Activated T-helper 1 cell treated with anti-CD3 and anti-CD28 coated beads, Interleukin-2, amount 50 U/mL, for 16 hours (primary cell): ENCODE measurements around the gene HSPB1.
"Not testable (repeated sequence)": the region's sequence is repeated elsewhere in the genome, so short reads cannot be mapped to it uniquely, and the experiment has no call there.

ENCODE experiments used
- DNase-seq, 2 donors: peaks; one replicate each; pipeline ENCODE4 v3.0.0-alpha.2; 2020; ENCODE audit warnings: low read depth in 1 of 2, low spot score in 1 of 2

The HSPB1 gene

DNA sequence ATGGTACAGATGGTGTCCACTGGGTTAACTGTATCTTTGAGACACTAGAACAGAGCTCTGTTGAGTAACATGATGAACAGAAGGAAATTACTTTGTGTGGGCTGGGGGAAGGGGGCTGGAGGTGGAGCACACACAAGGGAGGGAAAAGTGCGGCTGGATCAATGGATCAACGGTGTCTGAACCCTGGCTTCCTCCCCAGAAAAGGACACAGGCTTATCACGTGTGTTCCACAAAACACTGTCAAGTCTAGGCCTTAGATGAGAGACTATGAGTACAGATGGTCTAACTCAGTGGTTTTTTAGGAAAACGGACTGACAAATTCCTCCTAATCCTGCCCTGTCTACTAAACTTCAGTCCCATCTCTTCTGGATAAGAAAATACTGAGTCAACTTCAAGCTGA, 27.8 kb downstream of the HSPB1 start:
- DNase-seq, result no peak

DNA sequence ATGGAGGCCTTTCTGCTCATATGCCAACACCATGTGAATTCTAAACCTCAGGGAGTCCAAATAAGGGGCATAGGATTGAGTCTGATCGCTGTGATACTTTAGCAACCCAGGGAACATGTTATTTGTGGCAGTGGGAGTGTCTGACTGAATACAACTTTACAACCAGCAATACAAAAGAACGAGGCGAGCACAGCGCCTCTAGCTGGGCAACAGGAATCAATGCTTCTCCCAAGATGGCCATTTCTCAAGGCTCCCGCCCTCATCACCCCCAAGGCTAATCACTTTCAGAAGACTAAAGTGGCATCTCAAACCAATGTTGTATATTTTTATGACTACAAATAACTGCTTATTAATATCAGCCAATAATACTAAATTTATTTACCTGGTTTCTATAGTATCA, 28.2 kb downstream of the HSPB1 start:
- DNase-seq, result no peak

DNA sequence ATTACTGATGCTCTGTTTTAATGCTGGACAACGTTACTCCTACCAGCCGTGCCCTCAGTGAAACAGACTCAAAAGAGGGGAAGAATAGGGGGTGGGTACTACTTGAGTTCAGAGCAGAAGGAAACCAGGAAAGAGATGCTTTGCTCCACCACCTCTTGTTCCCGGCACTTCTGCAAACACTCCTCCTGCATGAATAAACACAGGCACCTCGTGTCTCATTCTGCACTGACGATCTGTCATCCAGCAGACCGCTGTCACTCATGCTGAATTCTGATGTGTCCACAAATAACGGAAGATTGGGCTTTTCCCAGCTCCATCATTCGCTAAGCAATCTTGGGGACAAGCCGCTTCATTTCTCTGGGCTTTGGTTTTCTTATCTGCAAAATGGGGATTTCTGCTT, 29.6 kb downstream of the HSPB1 start:
- no peak for DNase-seq

DNA sequence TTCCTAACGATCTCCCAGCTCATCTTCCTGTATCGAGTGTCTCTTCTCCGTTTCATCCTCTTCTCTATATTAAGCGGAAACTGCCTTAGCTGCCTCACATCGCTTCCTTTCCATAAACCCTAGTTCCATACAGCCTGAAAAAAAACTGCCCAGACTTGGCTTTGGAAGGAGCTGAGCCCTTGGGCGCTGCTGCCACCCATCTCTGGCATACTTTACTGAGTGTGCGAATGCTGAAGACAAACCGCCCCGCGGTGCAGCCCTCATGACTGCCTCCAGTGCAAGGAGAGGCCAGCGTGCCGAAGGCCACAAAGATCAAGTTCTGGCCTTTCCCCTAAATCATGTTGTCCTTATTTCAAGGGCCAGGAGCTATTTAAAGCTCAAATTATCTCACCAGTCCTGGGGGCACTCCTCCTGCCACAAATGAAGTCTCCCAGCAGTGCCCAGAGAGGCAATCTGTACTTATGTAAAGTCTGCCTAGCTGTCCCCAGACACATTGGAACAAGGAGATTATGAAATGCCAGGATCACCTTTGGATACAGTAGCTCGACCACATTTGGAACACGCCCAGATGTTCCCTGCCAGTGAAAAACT, 31.1 kb downstream of the HSPB1 start:
- DNase-seq, result no peak

DNA sequence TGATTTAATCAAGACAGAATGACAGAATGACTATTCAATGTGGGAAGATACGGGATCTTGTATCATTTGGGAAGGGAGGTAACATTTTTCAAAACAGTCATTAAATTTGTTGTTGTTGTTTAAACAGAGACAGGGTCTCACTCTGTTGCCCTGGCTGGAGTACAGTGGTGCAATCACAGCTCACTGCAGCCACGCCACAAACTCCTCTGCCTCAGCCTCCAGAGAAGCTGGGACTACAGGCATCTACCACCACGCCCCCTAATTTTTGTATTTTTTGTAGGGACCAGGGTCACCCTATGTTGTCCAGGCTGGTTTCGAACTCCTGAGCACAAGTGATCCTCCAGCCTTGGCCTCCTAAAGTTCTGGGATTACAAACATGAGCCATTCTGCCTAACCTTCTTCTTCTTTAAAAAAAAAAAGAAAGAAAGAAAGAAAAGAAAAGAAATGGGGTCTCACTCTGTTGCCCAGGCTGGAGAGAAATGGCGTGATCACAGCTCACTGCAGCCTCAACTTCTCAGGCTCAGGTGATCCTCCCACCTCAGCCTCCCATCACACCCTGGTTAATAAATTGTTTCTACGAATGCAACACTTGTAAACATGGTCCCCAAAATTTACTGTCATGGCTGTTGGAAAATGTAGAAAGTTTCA, 32.0 kb downstream of the HSPB1 start:
- DNase-seq, result no peak

DNA sequence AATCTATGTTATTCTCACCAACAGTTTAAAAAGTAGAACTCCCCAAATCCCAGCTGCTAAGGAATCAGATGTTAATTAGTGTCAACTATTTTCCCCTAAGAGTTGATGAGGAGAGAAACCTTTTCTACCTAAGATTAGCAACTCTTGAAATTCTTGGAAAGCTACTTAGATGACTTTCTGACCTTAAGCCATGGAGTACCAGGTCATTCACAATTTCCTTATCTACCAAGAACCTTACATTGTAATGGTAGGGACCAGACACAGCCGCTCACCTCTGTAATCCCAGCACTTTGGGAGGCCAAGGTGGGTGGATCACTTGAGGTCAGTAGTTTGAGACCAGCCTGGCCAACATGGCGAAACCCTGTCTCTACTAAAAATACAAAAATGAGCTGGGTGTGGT, 32.9 kb downstream of the HSPB1 start:
- not testable (repeated sequence) for DNase-seq

DNA sequence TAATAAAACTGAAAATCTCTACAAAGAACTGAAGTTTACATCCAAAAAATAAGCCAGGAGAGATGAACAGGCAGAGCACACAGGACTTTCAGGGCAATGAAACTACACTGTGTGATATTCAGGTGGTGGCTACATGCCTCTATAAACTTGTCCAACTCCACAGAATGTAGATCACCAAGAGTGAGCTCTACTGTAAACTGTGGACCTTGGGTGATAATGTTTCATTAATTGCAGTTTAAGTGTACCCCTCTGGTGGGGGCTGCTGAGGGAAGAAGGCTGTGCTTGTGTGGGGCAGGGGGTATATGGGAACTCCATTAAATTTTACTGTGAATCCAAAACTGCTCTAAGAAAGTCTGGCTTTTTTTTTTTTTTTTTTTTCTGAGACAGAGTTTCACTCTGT, 33.6 kb downstream of the HSPB1 start:
- no peak for DNase-seq

DNA sequence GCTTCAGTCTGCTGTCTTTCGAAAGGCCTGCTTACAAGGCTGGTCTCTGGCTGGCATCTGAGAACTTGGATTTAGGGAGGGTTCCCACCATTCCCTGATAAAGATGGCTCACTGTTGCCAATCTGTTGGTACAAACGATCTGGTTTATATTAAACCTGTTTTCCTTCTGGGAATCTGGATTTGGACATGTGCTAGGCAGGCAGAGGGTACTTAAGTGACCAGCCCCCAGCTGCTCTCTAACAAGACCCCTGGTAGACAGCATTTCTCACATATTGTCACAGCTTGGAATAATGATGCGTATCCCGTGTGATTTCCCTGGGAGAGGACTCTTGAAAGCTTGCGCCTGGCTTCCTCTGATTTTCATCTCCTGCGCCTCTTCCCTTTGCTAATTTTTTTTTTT, 34.7 kb downstream of the HSPB1 start:
- no peak for DNase-seq

DNA sequence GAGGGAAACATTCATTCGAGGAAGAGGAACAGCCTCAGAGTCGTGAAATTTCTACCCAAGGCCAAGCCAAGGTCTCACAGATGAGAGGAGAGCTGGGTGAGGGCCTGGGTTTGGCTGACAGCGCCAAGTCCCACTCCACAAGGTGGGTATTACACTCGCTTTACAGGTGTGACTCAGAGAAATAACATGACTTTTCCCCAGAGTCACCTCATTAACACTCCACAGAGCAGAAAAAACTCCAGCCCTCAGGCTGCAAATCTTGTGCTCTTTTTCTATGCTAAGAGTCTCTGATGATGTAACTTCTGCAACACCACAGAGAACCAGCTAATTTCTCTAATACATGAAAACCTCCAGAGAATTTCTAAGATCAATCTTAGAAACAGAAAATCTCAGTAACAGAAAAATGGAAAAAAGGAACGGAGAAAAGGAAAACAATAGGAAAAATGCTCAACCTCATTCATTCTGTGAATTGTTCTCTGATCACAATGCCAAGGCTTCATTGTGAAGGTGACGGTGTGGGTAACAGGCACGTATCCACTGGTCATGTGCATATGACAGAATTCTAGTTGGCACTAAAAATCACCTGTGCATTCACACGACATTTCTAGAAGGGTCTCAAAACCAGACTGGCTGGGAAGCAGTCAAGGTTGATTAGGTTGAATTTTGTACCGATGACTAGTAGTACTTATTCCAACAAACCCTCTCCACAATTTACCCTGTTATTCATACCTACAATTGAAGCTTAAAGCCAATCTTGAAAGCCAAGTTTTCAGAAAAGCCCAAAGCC, 36.0 kb downstream of the HSPB1 start:
- DNase-seq, result no peak

DNA sequence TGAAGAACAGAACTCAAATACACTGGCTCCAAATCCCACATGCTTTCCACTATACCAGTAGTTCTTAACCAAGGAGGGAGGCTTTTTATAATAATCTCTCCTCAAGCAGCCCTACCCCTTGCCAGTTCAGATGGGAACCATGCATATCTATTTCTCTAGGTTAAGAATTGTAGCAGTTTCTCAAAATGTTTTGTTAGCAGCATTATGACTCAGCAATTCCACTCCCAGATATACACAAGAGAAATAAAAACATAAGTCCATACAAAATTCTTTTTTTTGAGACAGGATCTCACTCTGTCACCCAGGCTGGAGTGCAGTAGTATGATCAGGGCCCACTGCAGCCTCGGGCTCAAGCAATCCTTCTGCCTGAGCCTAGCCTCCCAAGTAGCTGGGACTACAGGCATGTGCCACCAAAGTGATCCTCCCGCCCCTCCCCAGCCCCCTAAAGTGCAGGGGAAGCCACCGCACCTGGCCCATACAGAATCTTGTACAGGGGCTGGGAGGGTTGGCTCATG, 38.2 kb downstream of the HSPB1 start:
- DNase-seq, result no peak

DNA sequence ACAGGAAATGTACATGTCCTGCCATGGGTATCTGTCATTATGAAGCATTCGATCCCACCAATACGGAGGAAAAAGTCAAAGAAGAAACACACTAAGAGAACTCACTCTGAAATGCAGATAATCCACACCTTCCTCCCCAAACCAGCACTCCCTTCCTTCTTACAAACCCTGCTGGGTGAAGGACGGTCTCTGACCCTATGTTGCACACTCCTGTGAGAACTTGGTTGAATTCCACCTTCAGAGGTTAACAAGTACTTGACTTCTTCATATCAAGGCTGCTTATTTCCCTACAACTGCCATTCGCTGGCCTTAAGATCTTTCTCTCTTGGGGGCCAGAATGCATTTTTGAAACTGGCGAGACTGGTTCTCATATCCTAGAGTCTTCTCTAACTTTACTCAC, 39.7 kb downstream of the HSPB1 start:
- no peak for DNase-seq

DNA sequence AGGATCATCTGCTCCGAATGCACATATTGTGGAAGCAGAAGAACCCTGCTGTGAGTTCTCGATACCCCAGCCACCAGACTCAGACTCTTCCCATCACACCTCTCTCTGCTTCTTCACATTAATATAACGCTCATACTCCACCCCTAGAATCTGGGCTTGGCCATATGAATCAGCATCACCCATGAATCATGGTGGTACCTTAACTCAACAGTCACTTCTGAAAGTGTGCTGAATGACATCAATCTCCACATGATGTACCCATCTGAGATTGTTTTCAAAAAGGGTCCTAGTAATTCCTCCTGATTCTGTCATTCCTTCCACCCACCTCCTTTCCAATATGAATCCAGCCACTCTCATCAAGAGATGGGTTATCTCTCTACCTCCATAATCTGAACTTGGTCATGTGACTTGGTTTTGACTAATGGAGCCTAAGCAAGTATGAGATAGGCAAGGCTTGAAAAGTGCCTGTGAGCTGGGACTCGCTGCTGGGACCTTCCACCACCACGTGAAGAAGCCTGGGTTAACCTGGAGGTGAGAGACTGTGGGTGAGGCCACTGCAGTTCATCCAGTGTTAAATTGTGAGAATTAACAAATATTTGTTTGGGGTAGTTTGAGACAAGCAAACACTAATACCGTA, 40.9 kb downstream of the HSPB1 start:
- DNase-seq, result no peak

DNA sequence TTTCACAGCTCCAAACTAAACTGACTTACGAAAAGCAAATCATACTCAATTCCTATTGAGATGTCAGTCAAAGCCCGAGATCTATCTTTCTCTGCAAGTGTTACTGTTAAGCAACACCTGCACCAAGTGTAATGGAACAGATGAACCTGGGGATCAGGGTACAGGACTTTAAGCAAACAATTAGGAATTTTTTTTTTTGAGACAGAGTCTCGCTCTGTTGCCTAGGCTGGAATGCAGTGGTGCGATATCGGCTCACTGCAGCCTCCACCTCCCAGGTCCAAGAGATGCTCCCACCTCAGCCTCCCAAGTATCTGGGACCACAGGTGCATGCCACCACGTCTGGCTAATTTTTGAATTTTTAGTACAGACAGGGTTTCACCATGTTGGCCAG, 41.5 kb downstream of the HSPB1 start:
- DNase-seq, result no peak

DNA sequence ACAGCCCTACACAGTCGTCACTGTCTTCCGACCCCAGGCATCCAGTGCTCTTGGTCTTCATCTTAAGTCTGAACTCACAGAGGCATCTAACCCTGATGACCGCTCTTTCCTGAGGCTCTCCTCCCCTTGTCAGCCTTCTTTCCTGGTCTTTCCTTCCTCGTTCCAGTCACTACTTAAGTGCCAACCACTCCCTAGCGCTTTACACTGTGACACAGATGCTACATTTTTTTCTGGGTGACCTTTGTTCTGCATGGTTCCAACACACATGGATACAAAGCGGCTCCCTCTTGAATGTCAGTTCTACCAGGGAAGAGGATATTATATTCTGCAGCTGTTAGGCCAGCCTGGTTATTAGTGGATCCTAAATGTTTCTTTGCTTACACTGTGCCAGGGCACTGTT, 43.6 kb downstream of the HSPB1 start:
- no peak for DNase-seq

DNA sequence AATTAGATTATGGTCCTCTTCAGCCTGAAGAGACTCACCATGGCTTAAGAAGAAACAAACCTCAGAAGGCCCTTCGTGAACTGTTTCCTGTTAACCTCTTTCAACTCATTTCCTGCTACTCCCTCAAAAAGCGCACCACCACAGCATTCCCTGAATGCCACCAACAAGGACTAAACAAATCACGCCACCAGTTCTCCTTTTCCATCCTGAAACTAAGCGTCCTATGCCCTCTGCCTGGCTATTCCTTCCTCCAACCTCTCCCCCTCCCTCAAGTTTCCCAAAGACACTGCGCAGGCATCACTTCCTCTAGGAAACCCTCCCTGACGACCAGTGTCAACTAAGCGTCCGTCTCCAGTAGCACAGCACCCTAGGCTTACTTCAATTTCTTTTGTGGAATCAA, 44.3 kb downstream of the HSPB1 start:
- no peak for DNase-seq

DNA sequence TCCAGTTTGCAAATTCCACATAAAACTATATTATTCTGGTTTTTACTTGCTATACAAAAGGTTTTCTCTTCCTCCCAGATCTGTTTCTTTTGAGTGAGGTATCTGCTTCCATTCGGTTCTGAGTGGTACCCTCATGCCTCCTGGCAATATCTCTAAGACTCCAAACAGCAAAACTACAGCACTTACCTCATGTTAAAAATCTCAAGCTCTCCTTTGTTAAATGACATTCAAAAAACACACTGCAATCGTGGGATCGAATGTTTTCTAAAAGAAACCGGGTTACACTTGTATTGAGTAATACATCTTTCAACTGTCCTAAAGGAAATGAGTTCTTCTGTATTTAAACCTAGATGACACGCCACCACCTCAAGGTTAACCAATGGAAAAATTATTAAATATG, 45.2 kb downstream of the HSPB1 start:
- no peak for DNase-seq

DNA sequence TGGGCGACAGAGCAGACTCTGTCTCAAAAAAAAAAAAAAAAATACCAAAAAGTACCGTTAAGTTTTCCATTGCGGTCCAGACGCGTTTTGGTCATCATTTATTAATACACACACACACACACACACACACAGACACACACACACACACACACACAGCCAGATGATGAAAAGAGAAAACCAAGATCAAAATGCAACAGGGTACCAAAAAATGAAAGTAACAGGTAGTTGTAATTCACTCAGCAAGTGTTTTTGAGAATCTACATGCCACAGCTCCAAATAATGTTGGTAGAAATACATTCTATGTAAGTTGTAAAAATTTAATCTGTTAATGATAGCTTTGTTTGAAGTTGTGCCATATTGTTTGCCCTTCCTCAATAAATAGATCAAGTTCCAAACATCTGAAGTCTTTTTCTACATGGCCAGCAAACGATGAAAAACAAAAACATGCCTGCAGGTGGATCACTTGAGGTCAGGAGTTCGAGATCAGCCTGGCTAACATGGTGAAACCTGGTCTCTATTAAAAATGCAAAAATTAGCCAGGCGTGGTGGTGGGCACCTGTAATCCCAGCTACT, 46.9 kb downstream of the HSPB1 start:
- no peak for DNase-seq

DNA sequence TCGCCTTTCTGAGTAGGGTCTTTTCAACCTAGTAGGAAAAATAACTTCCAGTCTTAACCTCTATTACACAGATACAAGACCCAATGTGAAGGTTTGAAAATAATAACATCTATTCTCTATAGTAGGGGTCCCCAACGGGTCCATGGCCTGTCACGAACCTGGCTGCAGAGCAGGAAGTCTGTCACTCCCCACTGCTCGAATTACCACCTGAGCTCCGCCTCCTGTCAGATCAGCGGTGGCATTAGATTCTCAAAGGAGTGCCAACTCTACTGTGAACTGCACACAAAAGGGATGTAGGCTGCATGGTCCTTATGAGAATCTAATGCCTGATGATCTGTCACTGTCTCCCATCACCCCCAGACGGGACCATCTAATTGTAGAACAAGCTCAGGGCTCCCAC, 48.9 kb downstream of the HSPB1 start:
- DNase-seq, result no peak

DNA sequence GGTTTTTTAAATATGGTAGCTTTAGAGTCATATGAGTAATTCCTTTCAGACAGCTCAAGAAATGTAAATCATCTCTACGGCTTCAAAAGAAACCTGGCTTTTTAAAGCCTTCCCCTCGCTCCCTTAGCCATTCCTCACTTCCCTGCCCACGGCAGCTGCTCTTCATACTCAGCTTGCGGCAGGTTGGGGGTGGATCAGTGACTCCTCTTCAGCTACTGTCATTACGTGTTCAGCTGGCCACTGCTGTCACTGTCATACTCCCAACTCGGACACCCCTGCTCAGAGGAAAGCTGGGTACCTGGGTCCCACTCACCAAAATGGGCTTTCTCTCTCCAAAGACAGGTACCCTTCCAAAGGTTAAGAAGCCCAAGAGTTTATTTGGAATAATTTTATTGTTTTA, 49.7 kb downstream of the HSPB1 start:
- no peak for DNase-seq

DNA sequence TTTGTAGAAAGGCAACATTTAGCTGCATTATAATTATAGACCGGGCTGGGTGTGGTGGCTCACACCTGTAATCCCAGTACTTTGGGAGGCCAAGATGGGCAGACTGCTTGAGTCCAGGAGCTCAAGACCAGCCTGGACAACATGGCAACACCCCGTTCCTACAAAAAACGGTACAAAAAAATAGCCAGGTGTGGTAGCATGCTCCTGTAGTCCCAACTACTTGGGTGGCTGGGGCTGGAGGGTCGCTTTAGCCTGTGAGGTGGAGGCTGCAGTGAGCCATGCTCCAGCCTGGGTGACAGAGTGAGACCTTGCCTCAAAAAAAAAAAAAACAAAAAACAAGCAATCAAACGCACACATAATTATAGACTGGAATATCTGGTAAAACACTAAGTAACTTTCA, 51.3 kb downstream of the HSPB1 start:
- DNase-seq, result no peak
